Measurements from ENCODE around the gene KCNS3.

Gene KCNS3

GRCh38 chr2:17966798-17967197 is 88.3 kb downstream of the KCNS3 start:
- CTCF ChIA-PET = no interaction called here
- DNase-seq (ENCODE audit: extremely low spot score) = no peak
- POLR2A ChIA-PET = no interaction called here
- TF ChIP-seq ARNT (IDR thresholded peaks at IDR 0.05) (no peak), SP1 (IDR thresholded peaks at IDR 0.05) (no peak), FOXK2 (IDR thresholded peaks at IDR 0.05) (no peak), LEF1 (IDR thresholded peaks at IDR 0.05; ENCODE audit: borderline replicate concordance) (no peak), CTBP1 (IDR thresholded peaks at IDR 0.05; ENCODE audit: borderline replicate concordance) (no peak), FOXA1 (IDR thresholded peaks at IDR 0.05) (no peak), BHLHE40 (IDR thresholded peaks at IDR 0.05; ENCODE audit: borderline replicate concordance) (no peak), TARDBP (IDR thresholded peaks at IDR 0.05) (no peak), NFRKB (IDR thresholded peaks at IDR 0.05) (no peak), SUZ12 (IDR thresholded peaks at IDR 0.05) (no peak), ELF4 (IDR thresholded peaks at IDR 0.05) (no peak), L3MBTL2 (conservative IDR thresholded peaks at IDR 0.05) (no peak), FOXM1 (IDR thresholded peaks at IDR 0.05; ENCODE audit: borderline replicate concordance) (no peak)

DNA sequence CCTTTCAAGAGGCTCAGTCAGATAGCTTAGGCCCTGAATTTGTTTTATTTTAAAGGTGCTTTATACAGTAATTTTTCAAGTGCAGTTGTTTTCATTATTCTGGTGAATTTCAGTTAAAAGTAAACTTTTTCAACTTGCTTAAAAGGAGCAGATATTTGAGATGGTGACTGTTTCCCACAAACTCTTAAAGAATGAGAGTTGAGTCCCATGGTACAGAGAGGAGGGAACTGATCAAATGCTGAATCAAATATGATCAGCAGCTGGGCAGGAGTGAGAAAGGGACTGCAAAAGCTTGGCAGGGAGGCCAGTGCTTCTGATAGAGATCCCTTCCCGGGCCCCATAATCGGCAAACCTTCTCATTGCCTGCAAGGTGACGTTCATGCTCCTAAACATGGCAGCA is 91.2 kb downstream of the KCNS3 start:
- no peak for TF ChIP-seq NFRKB (IDR thresholded peaks at IDR 0.05)
- no peak for TF ChIP-seq TARDBP (IDR thresholded peaks at IDR 0.05)
- TF ChIP-seq, protein P1, sequence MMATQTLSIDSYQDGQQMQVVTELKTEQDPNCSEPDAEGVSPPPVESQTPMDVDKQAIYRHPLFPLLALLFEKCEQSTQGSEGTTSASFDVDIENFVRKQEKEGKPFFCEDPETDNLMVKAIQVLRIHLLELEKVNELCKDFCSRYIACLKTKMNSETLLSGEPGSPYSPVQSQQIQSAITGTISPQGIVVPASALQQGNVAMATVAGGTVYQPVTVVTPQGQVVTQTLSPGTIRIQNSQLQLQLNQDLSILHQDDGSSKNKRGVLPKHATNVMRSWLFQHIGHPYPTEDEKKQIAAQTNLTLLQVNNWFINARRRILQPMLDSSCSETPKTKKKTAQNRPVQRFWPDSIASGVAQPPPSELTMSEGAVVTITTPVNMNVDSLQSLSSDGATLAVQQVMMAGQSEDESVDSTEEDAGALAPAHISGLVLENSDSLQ (IDR thresholded peaks at IDR 0.05) = no peak
- no peak for TF ChIP-seq ZNF384 (IDR thresholded peaks at IDR 0.05)
- TF ChIP-seq SUZ12 (IDR thresholded peaks at IDR 0.05) = no peak
- no peak for TF ChIP-seq ELF4 (IDR thresholded peaks at IDR 0.05)
- no peak for TF ChIP-seq FOXA1 (IDR thresholded peaks at IDR 0.05)
- no peak for TF ChIP-seq SP1 (IDR thresholded peaks at IDR 0.05)
- TF ChIP-seq FOXK2 (IDR thresholded peaks at IDR 0.05) = no peak
- no peak for TF ChIP-seq HDGF (IDR thresholded peaks at IDR 0.05; ENCODE audit: borderline replicate concordance)
- no peak for TF ChIP-seq ARNT (IDR thresholded peaks at IDR 0.05)
- TF ChIP-seq CTBP1 (IDR thresholded peaks at IDR 0.05; ENCODE audit: borderline replicate concordance) = no peak
- ChIA-PET POLR2A (no interaction called here), CTCF (no interaction called here)
- DNase-seq (ENCODE audit: extremely low spot score) = no peak

DNA sequence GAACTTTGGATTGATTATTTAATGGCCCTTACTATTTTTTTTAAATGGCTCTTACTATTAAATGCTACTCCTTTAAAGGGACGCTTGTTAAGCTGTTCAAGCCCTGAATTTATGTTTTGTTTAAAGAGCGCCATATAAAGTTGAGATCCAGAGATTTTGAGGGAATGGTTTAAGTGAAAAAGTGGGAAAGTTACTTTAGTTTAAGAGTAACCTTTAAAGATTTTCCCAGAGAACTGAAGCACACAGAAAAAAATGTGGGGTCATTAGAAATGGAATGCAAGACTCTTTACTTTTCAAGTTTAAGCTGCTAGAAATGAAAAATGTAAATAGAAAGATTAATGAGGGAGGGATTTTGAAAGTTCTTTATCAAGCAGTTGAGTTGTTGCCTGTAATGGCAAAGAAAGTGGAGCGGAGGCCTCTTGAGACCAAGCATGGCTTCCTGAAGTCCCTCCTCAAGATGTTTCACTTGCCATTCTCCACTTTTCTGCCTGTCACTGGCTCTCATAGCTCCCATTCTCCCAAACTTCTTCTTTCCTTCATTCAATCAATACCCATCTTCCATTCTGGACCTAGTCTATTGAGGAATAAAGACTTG is 93.2 kb downstream of the KCNS3 start:
- POLR2A ChIA-PET = no interaction called here
- CTCF ChIA-PET = no interaction called here
- DNase-seq (ENCODE audit: extremely low spot score) = no peak
- TF ChIP-seq ARNT (IDR thresholded peaks at IDR 0.05) (no peak), LEF1 (IDR thresholded peaks at IDR 0.05; ENCODE audit: borderline replicate concordance) (no peak), FOXA1 (IDR thresholded peaks at IDR 0.05) (no peak), BHLHE40 (IDR thresholded peaks at IDR 0.05; ENCODE audit: borderline replicate concordance) (no peak), ELF4 (IDR thresholded peaks at IDR 0.05) (no peak)

DNA sequence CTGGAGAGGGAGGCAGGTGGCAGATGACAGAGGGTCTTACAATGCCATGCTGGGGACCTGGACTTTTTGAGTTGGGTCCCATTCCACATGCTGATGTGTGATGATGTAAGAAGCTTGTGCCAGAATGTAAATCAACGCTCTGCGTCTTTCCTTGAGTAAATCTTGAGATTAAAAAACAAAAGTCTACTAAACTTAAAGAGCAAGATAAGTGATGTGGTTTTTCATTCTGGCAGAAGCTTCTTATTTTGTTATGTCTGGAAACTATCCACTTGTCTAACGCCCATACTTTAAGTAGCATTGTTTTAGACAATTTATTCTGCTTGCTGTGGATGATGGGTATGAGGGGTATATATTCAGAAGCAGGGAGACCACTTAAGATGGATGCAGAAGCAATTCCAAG is 94.5 kb downstream of the KCNS3 start:
- no peak for DNase-seq (ENCODE audit: extremely low spot score)
- TF ChIP-seq FOXK2 (IDR thresholded peaks at IDR 0.05) (no peak), FOXA1 (IDR thresholded peaks at IDR 0.05) (no peak)
- POLR2A ChIA-PET = no interaction called here
- CTCF ChIA-PET = no interaction called here

DNA sequence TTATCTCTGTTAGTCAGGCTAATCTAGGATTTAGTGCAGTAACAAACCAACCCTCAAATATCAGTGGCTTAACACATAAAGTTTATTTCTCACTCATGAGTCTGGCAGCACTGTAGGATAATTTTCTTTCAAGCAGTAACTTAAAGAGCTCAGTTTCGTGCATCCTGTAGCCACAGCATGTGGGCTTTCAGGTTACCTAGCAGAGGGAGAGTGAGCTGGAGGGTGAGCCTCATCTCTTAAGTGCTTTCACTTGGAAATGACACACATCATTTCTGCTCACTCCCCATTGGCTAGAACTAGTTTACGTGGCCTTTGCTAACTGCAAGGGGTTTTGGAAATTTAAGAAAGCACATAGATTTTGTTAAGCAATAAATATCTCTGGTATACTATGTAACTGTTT is 96.9 kb downstream of the KCNS3 start:
- no peak for DNase-seq (ENCODE audit: extremely low spot score)
- CTCF ChIA-PET = no interaction called here
- no peak for TF ChIP-seq ELF4 (IDR thresholded peaks at IDR 0.05)
- TF ChIP-seq BHLHE40 (IDR thresholded peaks at IDR 0.05; ENCODE audit: borderline replicate concordance) = no peak
- no peak for TF ChIP-seq SUZ12 (IDR thresholded peaks at IDR 0.05)
- TF ChIP-seq FOXK2 (IDR thresholded peaks at IDR 0.05) = no peak
- no peak for TF ChIP-seq HDGF (IDR thresholded peaks at IDR 0.05; ENCODE audit: borderline replicate concordance)
- TF ChIP-seq ZNF384 (IDR thresholded peaks at IDR 0.05) = no peak
- TF ChIP-seq, protein P1 (IDR thresholded peaks at IDR 0.05) = no peak
- POLR2A ChIA-PET = no interaction called here

- no peak for DNase-seq (ENCODE audit: extremely low spot score)
- ChIA-PET CTCF (no interaction called here), POLR2A (no interaction called here)
- no peak for TF ChIP-seq BHLHE40 (IDR thresholded peaks at IDR 0.05; ENCODE audit: borderline replicate concordance)
- no peak for TF ChIP-seq HDGF (IDR thresholded peaks at IDR 0.05; ENCODE audit: borderline replicate concordance)
- TF ChIP-seq, protein P1 (IDR thresholded peaks at IDR 0.05) = no peak
- no peak for TF ChIP-seq SP1 (IDR thresholded peaks at IDR 0.05)
- no peak for TF ChIP-seq ELF4 (IDR thresholded peaks at IDR 0.05)
- no peak for TF ChIP-seq NFRKB (IDR thresholded peaks at IDR 0.05)
- no peak for TF ChIP-seq ZNF384 (IDR thresholded peaks at IDR 0.05)
- no peak for TF ChIP-seq ARNT (IDR thresholded peaks at IDR 0.05)
- no peak for TF ChIP-seq FOXA1 (IDR thresholded peaks at IDR 0.05)
- no peak for TF ChIP-seq SUZ12 (IDR thresholded peaks at IDR 0.05)
- TF ChIP-seq FOXK2 (IDR thresholded peaks at IDR 0.05) = no peak
- TF ChIP-seq L3MBTL2 (conservative IDR thresholded peaks at IDR 0.05) = no peak
- no peak for TF ChIP-seq FOXM1 (IDR thresholded peaks at IDR 0.05; ENCODE audit: borderline replicate concordance)
- TF ChIP-seq CTBP1 (IDR thresholded peaks at IDR 0.05; ENCODE audit: borderline replicate concordance) = no peak
- no peak for TF ChIP-seq TARDBP (IDR thresholded peaks at IDR 0.05)
These were observed 98.6 kb downstream of the KCNS3 start for GRCh38 chr2:17976871-17977746.

All from HEK293T (cell line).